Adipocyte (in vitro differentiated cells): ENCODE measurements around the gene PRPF31.

Experiments
- DNase-seq: peaks from one replicate; pipeline ENCODE4 v3.0.0-alpha.2; 2015; ENCODE audit warnings: low read depth
- H3K27me3 ChIP-seq: replicated peaks from 2 replicates; pipeline ENCODE4 v1.7.0; 2013; ENCODE audit warnings: mild to moderate bottlenecking, low read length, moderate library complexity; ENCODE audit not compliant: control insufficient read depth, insufficient read depth
- H3K36me3 ChIP-seq: 2 replicates; pipeline ENCODE4 v1.7.0; 2013; ENCODE audit warnings: low read length, mild to moderate bottlenecking, moderate library complexity; ENCODE audit not compliant: control insufficient read depth, insufficient read depth, severe bottlenecking
- H3K4me1 ChIP-seq: 2 replicates; pipeline ENCODE4 v1.7.0; 2013; ENCODE audit warnings: mild to moderate bottlenecking, low read length, moderate library complexity; ENCODE audit not compliant: control insufficient read depth, insufficient read depth
- H3K4me3 ChIP-seq: 2 replicates; pipeline ENCODE4 v1.7.0; 2013; ENCODE audit warnings: mild to moderate bottlenecking, low read length, moderate library complexity
- H3K9ac ChIP-seq: 2 replicates; pipeline ENCODE4 v1.7.0; 2013; ENCODE audit warnings: mild to moderate bottlenecking, low read length, moderate library complexity
- H3K9me3 ChIP-seq: 2 replicates; pipeline ENCODE4 v1.7.0; 2013; ENCODE audit warnings: mild to moderate bottlenecking, low read length, moderate library complexity; ENCODE audit not compliant: control insufficient read depth

The PRPF31 gene

DNA sequence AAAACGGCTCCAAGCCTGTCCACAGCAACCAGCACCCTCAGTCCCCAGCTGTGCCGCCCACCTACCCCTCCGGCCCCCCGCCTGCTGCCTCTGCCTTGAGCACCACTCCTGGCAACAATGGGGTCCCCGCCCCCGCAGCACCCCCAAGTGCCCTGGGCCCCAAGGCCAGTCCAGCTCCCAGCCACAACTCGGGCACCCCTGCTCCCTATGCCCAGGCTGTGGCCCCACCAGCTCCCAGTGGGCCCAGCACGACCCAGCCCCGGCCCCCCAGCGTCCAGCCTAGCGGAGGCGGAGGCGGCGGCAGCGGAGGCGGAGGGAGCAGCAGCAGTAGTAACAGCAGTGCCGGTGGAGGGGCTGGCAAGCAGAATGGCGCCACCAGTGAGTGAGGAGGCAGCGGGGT, 32.6 kb downstream of the PRPF31 start:
- Histone ChIP-seq H3K27me3 (no peaks in the 10 kb centered on the region), H3K9ac (no peak overlapping the region), H3K9me3 (no peaks in the 10 kb centered on the region), H3K4me3 (no peak overlapping the region), H3K4me1 (peaks cover 2% of the 10 kb centered on the region), H3K36me3 (peaks cover 88% of the 10 kb centered on the region)
- no peak for DNase-seq

DNA sequence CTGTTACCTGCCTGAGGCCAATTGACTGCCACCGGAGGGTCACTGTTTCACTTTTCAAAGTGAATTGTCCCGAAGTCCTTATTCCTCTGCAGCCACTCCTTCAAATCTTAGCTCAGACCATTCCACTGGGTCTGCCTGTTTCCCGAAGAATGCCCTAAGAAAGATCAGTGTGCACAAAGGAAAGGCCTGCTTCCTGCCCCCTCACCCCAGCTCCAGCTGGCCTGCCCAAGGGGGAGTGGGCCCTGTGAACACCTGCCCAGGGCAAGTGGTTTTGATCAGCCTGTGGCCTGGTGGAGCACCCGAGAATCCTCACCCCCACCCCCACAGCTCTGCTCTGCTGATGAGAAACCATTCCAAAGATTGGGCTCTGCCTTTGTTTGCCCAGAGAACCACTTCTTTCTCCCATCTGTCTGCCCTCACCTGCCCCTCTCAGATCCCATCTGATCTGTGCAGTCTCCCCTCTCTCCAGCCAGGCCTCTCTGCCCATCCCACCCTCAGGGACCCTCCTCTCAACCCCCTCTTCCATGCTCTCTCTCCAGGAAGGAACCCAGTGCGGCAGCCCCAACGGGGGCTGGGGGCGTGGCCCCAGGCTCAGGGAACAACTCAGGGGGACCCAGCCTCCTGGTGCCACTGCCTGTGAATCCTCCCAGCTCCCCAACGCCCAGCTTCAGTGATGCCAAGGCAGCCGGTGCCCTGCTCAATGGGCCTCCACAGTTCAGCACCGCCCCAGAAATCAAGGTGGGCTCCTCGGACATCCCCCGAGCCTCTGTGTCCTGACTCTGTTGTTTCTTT, 33.7 kb downstream of the PRPF31 start:
- Histone ChIP-seq H3K9me3 (no peaks in the 10 kb centered on the region), H3K4me3 (no peak overlapping the region), H3K36me3 (peaks cover 86% of the 10 kb centered on the region), H3K4me1 (peaks cover 13% of the 10 kb centered on the region), H3K9ac (no peak overlapping the region), H3K27me3 (no peaks in the 10 kb centered on the region)
- DNase-seq = no peak

DNA sequence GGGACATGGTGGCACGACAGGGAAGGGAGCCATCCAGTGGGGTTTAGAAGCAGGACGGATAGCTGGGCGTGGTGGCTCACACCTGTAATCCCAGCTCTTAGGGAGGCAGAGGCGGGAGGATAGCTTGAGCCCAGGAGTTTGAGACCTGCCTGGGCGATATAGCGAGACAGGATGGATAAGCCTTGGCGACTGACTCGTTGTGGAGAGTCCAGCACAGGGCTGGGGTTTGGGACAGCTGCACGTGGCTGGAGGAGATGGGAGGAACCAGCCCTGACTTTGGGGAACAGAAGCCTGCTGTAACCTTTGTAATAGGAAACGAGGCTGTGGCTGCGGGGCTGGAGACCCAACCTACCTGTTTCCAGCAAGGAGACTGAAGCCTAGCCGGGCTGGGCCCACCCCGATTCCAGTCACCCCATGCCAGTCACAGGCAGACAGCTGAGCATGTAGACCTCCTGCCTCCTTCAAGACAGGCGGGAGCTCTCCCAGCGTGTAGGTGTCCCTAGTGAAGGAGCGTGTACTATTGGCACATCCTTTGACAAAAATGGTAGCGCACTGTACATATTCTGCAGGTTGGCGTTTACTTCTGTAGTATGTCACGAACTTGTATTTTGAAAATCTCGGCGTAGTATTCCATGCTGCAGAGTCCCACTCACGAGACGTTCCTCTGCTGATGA, 35.9 kb downstream of the PRPF31 start:
- H3K4me1 ChIP-seq = peaks cover 21% of the 10 kb centered on the region
- H3K36me3 ChIP-seq = peaks cover 86% of the 10 kb centered on the region
- H3K9me3 ChIP-seq = no peaks in the 10 kb centered on the region
- no peak overlapping the region for H3K9ac ChIP-seq
- no peaks in the 10 kb centered on the region for H3K27me3 ChIP-seq
- no peak overlapping the region for H3K4me3 ChIP-seq
- DNase-seq = no peak

DNA sequence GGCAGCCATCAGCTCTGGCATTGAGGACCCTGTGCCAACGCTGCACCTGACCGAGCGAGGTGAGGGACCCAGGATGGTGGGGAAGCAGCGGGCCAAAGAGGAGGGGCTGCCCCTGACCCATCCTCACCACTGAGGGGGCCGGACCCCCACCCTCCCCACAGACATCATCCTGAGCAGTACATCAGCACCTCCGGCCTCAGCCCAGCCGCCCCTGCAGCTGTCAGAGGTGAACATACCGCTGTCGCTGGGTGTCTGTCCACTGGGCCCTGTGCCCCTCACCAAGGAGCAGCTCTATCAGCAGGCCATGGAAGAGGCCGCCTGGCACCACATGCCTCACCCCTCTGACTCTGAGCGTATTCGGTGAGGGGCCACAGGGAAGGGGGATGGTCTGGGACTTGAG, 36.7 kb downstream of the PRPF31 start:
- Histone ChIP-seq H3K4me1 (peaks cover 21% of the 10 kb centered on the region), H3K36me3 (peaks cover 85% of the 10 kb centered on the region), H3K27me3 (no peaks in the 10 kb centered on the region), H3K4me3 (no peak overlapping the region), H3K9me3 (no peaks in the 10 kb centered on the region), H3K9ac (no peak overlapping the region)
- DNase-seq = no peak

DNA sequence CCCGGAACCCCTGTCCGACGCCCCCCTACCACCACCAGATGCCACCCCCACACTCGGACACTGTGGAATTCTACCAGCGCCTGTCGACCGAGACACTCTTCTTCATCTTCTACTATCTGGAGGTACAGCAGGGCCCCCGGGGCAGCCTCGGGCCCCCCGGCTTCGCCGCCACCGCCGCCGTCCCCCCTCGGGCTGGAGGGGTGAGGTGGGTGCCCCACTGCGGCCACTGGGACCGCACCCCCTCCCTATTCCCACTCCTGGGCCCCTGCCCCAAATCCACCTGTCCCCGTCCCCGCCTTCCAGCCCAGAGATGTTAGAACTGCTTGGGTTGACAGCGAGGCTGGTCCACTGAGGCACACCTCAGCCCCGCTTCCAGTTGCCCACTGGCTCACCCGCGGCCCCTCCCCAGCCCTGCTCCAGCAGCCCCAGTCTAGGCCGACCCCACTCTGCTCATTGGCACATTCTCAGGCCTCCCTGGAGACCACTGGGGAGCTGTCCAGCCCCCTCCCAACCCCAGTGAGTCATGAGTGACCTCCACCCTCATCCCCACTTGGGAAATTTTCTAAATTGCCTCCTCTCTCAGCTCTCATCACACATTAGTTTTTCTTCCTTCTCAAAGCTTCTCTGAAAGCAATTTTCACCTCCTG, 37.4 kb downstream of the PRPF31 start:
- peaks cover 23% of the 10 kb centered on the region for H3K4me1 ChIP-seq
- no peaks in the 10 kb centered on the region for H3K9me3 ChIP-seq
- peaks cover 85% of the 10 kb centered on the region for H3K36me3 ChIP-seq
- DNase-seq = no peak
- no peaks in the 10 kb centered on the region for H3K27me3 ChIP-seq
- peak overlapping the region; percentile 54 for H3K9ac ChIP-seq
- peak overlapping the region; percentile 38 for H3K4me3 ChIP-seq

DNA sequence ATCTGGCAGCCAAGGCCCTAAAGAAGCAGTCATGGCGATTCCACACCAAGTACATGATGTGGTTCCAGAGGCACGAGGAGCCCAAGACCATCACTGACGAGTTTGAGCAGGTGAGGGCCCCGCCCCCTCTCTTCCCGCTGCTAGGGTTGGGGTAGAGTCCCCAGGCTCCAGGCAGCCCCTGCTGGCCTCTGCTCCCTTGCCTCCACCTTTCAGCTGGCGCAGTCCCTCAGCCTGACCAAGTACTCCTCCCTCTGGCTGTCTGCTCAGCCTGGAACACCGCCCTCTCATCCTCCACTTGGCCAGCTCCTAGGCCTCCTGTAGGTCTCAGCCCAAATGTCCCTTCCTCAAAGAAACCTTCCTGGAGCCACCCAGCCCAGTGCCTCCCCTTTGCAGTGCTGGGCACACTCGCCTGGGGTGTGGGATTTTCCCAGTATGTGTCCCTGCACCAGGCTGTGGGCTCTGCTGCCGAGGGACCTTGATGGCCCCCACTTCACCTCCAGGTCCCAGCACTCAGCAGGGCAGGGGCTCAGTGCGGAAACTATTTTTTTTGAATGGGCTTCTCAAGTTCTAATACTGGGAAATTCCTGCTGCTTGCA, 38.3 kb downstream of the PRPF31 start:
- Histone ChIP-seq H3K36me3 (peaks cover 85% of the 10 kb centered on the region), H3K4me1 (peaks cover 31% of the 10 kb centered on the region), H3K9me3 (no peaks in the 10 kb centered on the region), H3K27me3 (no peaks in the 10 kb centered on the region), H3K9ac (peak overlapping the region; percentile 54), H3K4me3 (peak overlapping the region; percentile 38)
- no peak for DNase-seq

DNA sequence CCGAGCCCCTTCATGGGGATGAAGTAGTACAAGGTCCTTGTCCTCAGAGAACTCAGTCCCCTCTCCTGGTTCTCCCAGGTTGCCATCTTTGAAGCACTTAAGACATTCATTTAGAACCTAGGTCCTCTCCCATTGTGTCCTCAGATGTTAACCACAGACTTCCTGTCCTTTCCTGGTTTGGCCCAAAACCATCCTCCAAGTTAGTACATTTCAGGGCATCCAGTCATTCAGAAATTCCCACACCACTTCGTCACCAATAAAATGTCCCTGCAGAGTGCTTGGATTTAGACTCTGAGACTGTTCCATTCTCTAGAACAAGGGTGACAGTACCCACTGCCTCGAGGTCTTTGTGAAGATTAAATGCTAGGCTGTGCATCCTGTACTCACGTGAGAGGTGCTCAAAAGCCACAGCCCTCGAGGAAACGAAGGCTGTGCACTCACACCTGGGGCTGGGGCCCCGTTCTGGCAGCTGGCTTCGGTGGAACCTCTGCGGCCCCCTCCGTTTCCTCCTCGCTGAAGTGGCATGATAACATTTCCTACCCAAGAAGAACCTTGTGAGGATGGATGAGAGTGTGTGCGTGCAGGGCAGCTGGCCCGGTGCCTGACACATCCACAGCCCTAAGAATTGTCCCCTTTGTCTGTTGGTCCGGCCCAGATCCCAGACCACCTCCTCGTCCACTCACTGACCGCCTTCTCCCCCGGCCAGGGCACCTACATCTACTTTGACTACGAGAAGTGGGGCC, 39.2 kb downstream of the PRPF31 start:
- Histone ChIP-seq H3K36me3 (peaks cover 75% of the 10 kb centered on the region), H3K27me3 (no peaks in the 10 kb centered on the region)

DNA sequence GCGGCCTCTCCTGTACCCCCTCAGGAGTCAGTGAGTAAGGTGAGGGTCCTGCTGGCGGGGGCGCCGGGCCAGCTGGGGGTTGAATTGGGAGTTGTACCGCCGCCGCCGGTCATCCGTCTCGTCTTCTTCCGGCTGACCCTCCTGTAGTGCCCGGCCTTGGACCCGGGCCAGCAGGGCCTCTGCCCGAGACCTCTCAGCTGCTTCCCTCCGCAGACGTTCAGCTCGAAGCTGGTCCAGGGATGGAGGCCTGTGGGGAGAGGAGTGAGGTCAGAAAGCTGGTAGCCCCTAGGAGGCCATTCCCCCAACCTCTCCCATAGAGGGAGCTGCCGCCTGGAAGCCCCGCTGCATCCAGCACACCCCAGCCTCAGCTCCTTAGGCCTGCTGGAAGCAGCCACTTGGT, 40.1 kb downstream of the PRPF31 start:
- DNase-seq = no peak
- Histone ChIP-seq H3K4me3 (no peak overlapping the region), H3K9ac (no peak overlapping the region), H3K9me3 (no peaks in the 10 kb centered on the region), H3K4me1 (peaks cover 39% of the 10 kb centered on the region), H3K36me3 (peaks cover 70% of the 10 kb centered on the region), H3K27me3 (no peaks in the 10 kb centered on the region)

More for the DNA sequence above, 39.2 kb downstream of the PRPF31 start:
- Histone ChIP-seq H3K9ac (no peak overlapping the region), H3K4me3 (no peak overlapping the region), H3K9me3 (no peaks in the 10 kb centered on the region), H3K4me1 (peaks cover 33% of the 10 kb centered on the region)
- DNase-seq = no peak

DNA sequence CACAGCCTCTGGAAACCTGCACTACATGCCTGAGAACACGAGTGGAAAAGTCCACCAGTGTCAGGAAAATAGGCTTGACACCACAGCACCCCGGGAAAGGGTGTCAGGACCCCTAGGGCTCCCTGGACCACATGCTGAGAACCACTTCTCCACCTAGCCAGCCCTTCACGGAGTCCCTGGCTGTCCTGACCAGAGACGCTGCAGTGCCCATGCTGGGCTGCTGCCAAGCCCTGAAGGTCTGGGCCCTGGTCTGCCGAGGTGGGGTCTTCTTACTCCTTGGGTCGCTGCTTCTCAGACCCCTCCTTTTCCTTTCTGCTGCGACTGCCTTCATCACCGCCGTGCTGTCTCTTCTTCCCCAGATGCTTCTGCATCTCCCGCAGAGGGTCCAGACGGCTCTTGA, 40.9 kb downstream of the PRPF31 start:
- H3K4me3 ChIP-seq = no peak overlapping the region
- H3K4me1 ChIP-seq = peaks cover 42% of the 10 kb centered on the region
- H3K27me3 ChIP-seq = no peaks in the 10 kb centered on the region
- H3K36me3 ChIP-seq = peaks cover 64% of the 10 kb centered on the region
- DNase-seq = no peak
- H3K9ac ChIP-seq = no peak overlapping the region
- H3K9me3 ChIP-seq = no peaks in the 10 kb centered on the region

DNA sequence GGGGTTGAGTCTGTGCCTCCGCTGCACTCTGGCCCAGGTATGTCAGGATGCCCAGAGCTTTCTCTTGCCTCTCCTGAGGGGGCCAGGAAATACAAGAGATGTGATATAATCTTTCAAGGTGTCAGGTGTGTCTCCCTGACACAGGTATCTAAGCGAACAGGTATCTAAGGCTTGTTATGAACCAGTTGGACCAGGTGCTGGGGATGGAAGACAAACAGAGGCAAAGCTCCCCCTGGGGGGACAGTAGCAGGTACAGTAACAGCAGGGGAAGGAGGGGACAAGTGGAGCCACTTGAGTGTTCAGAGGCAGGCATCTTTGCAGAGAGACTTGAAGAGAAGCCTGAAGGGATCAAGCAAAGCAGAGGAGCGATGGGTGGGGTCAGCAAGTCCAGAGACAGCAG, 41.4 kb downstream of the PRPF31 start:
- no peaks in the 10 kb centered on the region for H3K9me3 ChIP-seq
- no peak overlapping the region for H3K4me3 ChIP-seq
- H3K36me3 ChIP-seq = peaks cover 60% of the 10 kb centered on the region
- peaks cover 42% of the 10 kb centered on the region for H3K4me1 ChIP-seq
- DNase-seq = no peak
- H3K27me3 ChIP-seq = no peaks in the 10 kb centered on the region
- H3K9ac ChIP-seq = no peak overlapping the region
